ENCODE data around the gene TNNI3K. TPM values are rescaled to one million over a fixed set of nuclear protein-coding genes. Genes with fewer than 3 reads are reported as not detected.

The TNNI3K gene
- total RNA-seq, 1 experiment from 2014 or later: not detected

GRCh38 chr1:74591949-74592348, 356.8 kb downstream of the TNNI3K start:
- CTCF ChIA-PET: no interaction called here
- Histone ChIP-seq H3K4me2 (ENCODE audit: low read length) (no peak overlapping the region), H2AFZ (ENCODE audit: low read length) (no peak overlapping the region), H3K4me1 (ENCODE audit: insufficient read depth, low read length) (no peaks in the 10 kb centered on the region), H3K27me3 (ENCODE audit: low read length) (peaks cover 69% of the 10 kb centered on the region), H3K4me3 (ENCODE audit: low read length) (no peak overlapping the region), H3K27ac (ENCODE audit: low read length) (no peak overlapping the region), H3K36me3 (ENCODE audit: low read depth, low read length) (no peaks in the 10 kb centered on the region), H3K9ac (ENCODE audit: low read length) (no peak overlapping the region), H3K79me2 (ENCODE audit: low read length) (no peaks in the 10 kb centered on the region), H3K9me2 (replicated peaks; ENCODE audit: low read length) (no peaks in the 10 kb centered on the region), H4K20me1 (ENCODE audit: low read length) (no peaks in the 10 kb centered on the region), H3K9me3 (ENCODE audit: low read length) (no peaks in the 10 kb centered on the region), H3F3A (ENCODE audit: low read length, unreplicated experiment) (no peaks in the 10 kb centered on the region)
- no peak for ATAC-seq
- POLR2A ChIA-PET (ENCODE audit: unreplicated experiment): no interaction called here
- TF ChIP-seq EZH2phosphoT487 (IDR thresholded peaks at IDR 0.05; ENCODE audit: borderline replicate concordance, low read length): no peak
- TF ChIP-seq EZH2 (IDR thresholded peaks at IDR 0.05; ENCODE audit: low read length, unreplicated experiment): no peak
- TF ChIP-seq CTCF (conservative IDR thresholded peaks at IDR 0.05; ENCODE audit: low read depth, low read length): no peak
- DNase-seq: no peak
- intact Hi-C loops (cut with micrococcal nuclease): no loop called here
- BruUV-seq (replicated peaks): no TSS peak

GRCh38 chr1:74592580-74593355, 357.6 kb downstream of the TNNI3K start:
- no peak overlapping the region for H3K27ac ChIP-seq (ENCODE audit: low read length)
- H3K4me1 ChIP-seq (ENCODE audit: insufficient read depth, low read length): no peaks in the 10 kb centered on the region
- H3K79me2 ChIP-seq (ENCODE audit: low read length): no peaks in the 10 kb centered on the region
- POLR2A ChIA-PET (ENCODE audit: unreplicated experiment): interaction anchor here (0.6 kb wide), 1 partner anchor 59 kb away, joined by 5 read pairs; no protein-coding TSS in a partner anchor
- H3K36me3 ChIP-seq (ENCODE audit: low read depth, low read length): no peaks in the 10 kb centered on the region
- no peak overlapping the region for H3K4me2 ChIP-seq (ENCODE audit: low read length)
- no TSS peak for BruUV-seq (replicated peaks)
- H3K27me3 ChIP-seq (ENCODE audit: low read length): peaks cover 75% of the 10 kb centered on the region
- no peak overlapping the region for H3K4me3 ChIP-seq (ENCODE audit: low read length)
- H4K20me1 ChIP-seq (ENCODE audit: low read length): no peaks in the 10 kb centered on the region
- CTCF ChIA-PET: no interaction called here
- TF ChIP-seq CTCF (conservative IDR thresholded peaks at IDR 0.05; ENCODE audit: low read depth, low read length): no peak
- TF ChIP-seq EZH2 (IDR thresholded peaks at IDR 0.05; ENCODE audit: low read length, unreplicated experiment): no peak
- TF ChIP-seq EZH2phosphoT487 (IDR thresholded peaks at IDR 0.05; ENCODE audit: borderline replicate concordance, low read length): no peak
- DNase-seq (no peak), ATAC-seq (no peak)
- intact Hi-C loops (cut with micrococcal nuclease): no loop called here
- H2AFZ ChIP-seq (ENCODE audit: low read length): no peak overlapping the region
- no peaks in the 10 kb centered on the region for H3K9me3 ChIP-seq (ENCODE audit: low read length)
- H3F3A ChIP-seq (ENCODE audit: low read length, unreplicated experiment): no peaks in the 10 kb centered on the region
- H3K9me2 ChIP-seq (replicated peaks; ENCODE audit: low read length): no peaks in the 10 kb centered on the region
- no peak overlapping the region for H3K9ac ChIP-seq (ENCODE audit: low read length)

Other genes starting within 250 kb of the TNNI3K start
- 0.23 and 0.95 TPM in 2 replicates for gene LRRIQ3, start 37.2 kb upstream of the TNNI3K start, total RNA-seq (2014; rRNA removed)
- 4.6 and 7.3 TPM in 2 replicates for gene FPGT, start 37.1 kb upstream of the TNNI3K start, total RNA-seq (2014; rRNA removed)